SH-SY5Y (cell line): ENCODE results near the gene CHAC1.

Experiments
- GATA2 ChIP-seq: IDR thresholded peaks from 2 replicates; pipeline ENCODE4 v1.6.1; 2011; ENCODE audit warnings: mild to moderate bottlenecking, low read depth, low read length
- GATA3 ChIP-seq: IDR thresholded peaks from 2 replicates; pipeline ENCODE4 v1.6.1; 2011; ENCODE audit warnings: low read depth, mild to moderate bottlenecking, low read length, moderate library complexity

GRCh38 chr15:40914013-40914412 lies 39.3 kb upstream of the CHAC1 start:
- TF ChIP-seq GATA2 (no peak), GATA3 (no peak)
